HG03135 (cell line): ENCODE data around the gene DENND4C.
"Not testable (repeated sequence)": the region's sequence is repeated elsewhere in the genome, so short reads cannot be mapped to it uniquely, and the experiment has no call there.

ENCODE experiments used
- ATAC-seq: cut with Tn5 transposase; IDR thresholded peaks from one replicate; pipeline ENCODE4 v1.9.1; 2021; ENCODE audit warnings: mild to moderate bottlenecking, moderate library complexity; ENCODE audit not compliant: unreplicated experiment

The DENND4C gene

GRCh38 chr9:19369107-19369506 lies 138.6 kb downstream of the DENND4C start:
- ATAC-seq = no peak

DNA sequence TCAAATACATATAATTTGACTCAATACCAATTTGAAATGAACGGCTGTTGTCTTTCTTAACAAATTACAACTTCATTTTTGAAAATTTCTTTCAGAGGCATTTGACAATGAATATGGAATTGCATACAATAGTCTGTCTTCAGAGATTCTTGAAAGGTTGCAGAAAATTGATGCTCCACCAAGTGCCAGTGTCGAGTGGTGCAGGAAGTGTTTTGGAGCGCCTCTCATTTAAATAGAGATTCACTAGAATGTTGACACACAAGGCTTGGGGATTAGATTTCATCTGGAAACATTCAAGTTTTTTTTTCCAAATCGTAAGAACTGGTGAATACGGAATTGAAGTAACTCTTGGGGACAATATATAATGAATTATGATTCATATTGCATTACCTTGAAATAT lies 141.4 kb downstream of the DENND4C start:
- ATAC-seq = no peak

DNA sequence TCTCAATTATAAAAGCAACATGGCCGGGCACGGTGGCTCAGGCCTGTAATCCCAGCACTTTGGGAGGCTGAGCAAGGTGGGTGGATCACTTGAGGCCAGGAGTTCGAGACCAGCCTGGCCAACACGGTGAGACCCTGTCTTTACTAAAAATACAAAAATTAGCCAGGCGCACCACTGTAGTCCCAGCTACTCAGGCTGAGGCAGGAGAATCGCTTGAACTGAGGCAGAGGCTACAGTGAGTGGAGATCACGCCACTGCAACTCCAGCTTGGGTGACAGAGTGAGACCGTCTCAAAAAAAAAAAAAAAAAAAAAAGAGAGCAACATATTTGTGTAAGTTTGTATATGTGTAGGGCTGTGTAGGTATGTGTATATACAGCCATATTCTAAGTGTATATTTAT lies 142.1 kb downstream of the DENND4C start:
- no peak for ATAC-seq

DNA sequence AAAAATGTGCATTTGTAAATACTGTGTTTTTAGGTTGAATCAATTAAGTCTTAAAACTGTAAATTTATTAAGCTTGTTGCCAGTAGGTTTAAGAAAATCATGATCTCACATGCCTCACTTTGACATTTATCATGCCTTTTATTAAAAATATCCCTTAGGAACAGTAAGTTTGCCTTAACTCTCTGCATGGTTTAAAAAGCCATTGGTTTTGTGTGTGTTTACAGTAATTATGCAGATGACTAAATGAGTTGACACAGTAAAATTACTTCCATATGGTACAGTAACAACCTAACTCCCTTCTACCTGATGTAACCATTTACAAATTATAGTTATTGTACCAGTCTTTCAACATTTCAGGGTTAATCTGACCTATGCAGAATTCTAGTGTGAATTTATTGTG lies 143.0 kb downstream of the DENND4C start:
- no peak for ATAC-seq

- no peak for ATAC-seq
Observed at GRCh38 chr9:19375538-19375937, 145.0 kb downstream of the DENND4C start.

DNA sequence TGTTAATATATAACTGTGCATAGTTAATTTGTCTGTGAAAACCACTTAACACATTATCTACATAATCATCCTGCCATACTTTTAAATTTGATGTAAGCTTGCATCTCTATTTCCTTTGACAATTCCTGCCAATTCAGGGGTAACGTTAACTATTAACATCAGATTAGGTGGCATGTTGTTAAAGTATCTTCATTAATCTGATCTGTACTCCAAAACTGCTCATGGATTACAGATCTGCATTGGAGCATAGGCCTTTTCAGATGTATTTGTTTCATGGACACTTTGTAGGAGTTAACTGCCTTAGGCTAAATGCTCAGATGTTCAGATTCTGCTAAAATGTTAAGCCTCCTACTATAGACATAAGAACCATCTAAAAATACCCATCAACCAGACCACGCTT lies 146.4 kb downstream of the DENND4C start:
- no peak for ATAC-seq

- no peak for ATAC-seq
Observed at GRCh38 chr9:19378164-19378563, 147.7 kb downstream of the DENND4C start.

DNA sequence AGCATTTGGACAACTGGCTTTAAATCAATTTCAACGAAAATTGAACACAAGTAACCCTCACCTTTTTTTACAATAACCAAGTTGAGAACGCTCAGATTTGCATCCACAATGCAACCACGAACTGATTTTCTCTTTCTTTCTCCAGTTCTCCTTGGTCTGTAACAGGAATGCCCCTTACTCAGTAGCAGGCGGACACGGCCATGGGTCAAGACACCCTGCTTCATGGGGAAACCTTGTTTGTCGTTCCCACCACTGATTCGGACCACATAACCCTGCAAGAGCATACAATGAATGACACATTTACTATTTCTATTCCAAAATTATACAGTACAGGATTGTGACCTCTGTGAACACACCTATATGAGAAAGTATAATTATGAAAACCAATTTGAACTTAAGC lies 148.2 kb downstream of the DENND4C start:
- ATAC-seq = no peak

DNA sequence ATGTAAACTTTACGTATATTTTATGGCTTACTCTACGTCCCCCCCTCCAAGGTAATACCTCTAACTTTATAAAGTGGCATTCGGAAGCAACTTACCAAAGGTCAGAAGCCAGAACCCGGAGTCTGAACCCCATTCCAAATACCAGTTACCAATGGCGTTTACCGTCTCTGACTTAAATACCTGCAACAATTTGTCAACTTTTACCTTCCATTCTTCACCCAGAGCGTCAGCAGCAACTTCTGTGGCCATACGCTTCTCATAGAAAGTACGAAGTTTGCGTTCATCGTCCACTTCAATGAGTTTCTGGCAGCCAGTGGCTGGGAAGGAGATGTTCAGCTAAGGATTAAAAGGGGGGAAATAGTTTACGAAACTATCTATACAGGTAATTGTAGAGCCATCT lies 148.8 kb downstream of the DENND4C start:
- no peak for ATAC-seq

DNA sequence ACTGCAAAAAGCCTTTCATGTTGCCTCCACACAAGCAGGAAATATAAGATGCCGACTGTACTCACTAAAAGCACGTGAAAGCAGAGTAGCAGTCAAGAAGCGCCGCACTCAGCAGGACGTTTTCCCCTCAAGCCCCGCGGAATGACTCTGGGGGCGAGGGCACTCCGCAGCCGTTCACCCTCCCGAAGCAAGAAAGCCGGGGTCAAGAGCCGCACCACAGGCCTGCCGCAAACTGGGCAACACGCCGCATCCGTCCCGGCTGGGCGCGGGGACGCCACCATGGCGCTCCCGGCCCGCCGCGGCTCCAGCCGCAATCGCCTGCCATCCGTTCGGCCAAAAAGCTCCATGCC lies 149.2 kb downstream of the DENND4C start:
- ATAC-seq = peak; percentile 36

- ATAC-seq = no peak
Observed at GRCh38 chr9:19380826-19381075, 150.3 kb downstream of the DENND4C start.

DNA sequence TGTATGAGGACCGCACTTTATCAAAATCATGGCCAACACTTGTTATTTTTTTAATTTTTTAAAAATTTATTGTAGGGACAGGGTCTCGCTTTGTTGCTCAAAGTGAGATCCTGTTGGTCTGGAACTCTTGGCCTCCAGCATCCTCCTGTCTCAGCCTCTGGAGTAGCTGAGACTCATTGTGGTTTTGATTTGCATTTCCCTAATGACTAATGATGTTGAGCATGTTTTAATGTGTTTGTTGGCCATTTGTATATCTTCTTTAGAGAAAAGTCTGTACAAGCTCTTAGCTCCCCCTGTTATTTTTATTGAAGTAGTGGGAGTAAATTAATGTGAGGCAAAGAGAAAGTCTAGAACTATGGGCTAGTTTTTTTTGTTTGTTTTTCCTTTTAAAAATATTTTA lies 151.2 kb downstream of the DENND4C start:
- no peak for ATAC-seq

GRCh38 chr9:19385212-19385611 lies 154.7 kb downstream of the DENND4C start:
- not testable (repeated sequence) for ATAC-seq

GRCh38 chr9:19385786-19386501 lies 155.5 kb downstream of the DENND4C start:
- no peak for ATAC-seq

- no peak for ATAC-seq
Observed at GRCh38 chr9:19386502-19387044, 156.1 kb downstream of the DENND4C start.

DNA sequence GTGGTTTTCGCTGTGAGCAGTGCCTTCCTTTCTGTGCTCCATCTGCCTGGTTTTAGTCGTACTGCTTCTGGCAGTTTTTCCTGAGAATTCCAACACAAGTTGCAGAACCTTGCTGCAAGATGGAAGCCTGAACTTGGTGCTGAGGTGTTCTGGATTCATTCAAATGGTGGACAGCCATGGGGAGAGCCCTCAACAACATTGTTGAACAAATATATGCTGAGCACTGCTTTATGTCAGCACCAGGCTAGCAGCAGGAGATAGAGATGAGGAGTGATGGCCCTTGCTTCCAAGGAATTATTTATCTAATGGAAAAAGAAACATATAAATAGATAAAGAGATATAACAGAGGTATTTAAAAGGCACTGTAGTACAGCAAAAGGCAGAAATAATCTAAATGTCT lies 156.8 kb downstream of the DENND4C start:
- ATAC-seq = no peak

DNA sequence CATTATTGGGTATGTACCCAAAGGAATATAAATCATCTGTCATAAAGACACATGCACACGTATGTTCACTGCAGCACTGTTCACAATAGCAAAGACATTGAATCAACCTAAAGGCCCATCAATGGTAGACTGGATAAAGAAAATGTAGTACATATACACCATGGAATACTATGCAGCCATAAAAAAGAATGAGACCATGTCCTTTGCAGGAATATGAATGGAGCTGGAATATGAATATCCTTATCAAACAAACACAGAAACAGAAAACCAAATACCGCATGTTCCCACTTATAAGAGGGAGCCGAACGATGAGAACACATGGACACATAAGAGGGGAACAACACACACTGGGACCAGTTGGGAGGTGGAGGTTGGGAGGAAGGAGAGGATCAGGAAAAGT lies 159.0 kb downstream of the DENND4C start:
- not testable (repeated sequence) for ATAC-seq

DNA sequence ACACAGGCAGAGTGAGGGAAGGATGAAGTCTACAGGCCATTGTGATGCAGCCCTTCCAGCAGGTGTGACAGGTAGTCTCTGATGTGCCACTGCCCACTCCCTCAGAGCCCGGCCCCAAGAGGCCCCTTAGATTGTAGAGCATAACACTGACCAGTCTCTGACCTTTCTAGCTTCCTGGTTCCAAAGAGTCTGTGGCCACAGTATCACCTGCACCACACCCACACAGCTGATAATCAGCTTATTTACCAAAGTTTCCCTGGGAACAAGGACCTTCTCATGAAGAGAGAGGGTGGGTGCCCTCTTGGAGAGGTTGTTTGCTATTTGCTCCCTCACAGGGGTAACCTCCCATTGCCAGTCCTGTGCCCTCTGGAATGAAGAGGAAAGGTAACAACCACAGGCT lies 167.4 kb downstream of the DENND4C start:
- ATAC-seq = no peak

DNA sequence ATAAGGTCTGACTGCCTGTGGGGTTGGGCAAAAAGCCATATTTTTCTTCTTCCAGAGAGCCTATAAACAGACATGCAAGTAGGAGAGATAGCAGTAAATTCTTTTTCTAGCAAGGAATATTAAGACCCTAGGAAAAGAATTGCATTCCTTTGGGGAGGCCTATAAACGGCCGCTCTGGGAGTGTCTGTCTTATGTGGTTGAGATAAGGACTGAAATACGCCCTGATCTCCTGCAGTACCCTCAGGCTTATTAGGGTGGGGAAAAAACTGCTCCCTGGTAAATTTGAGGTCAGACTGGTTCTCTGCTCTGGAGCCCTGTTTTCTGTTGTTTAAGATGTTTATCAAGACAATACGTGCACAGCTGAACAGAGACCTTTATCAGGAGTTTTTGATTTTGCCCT lies 172.7 kb downstream of the DENND4C start:
- not testable (repeated sequence) for ATAC-seq

GRCh38 chr9:19404283-19405075 lies 174.0 kb downstream of the DENND4C start:
- ATAC-seq = no peak

DNA sequence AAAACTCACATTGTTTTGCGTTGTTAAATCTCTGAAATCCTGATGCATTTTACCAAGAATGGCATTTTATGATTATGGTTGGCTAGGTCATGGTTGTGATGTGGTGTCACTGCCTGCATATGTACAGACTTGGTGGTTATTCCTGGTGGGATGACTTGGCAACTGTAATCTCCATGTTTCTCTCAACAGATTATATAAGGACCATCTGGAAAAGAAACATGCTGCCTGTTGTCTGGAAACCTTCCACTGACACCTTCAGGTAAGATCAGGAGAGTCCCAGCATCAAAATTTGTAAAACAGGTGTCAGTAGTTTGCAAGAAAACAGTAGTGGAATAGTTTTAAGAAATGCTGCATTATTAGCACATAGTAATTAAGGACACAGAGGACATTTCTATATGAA lies 175.3 kb downstream of the DENND4C start:
- no peak for ATAC-seq

GRCh38 chr9:19408316-19408692 lies 177.8 kb downstream of the DENND4C start:
- peak; percentile 10 for ATAC-seq
